AG04449 (cell line): ENCODE data around the gene PEX19.

Source experiments
- CTCF ChIA-PET: fragments of 350-600 bp; formaldehyde crosslinking; extraction: SDS; loops from one replicate; lab custom pipeline; 2021; ENCODE audit warnings: antibody characterized with exemption; lab: Yijun Ruan, JAX
- POLR2A ChIA-PET: fragments of 400-600, 350-600 bp; formaldehyde crosslinking; extraction: SDS; loops from one replicate; lab custom pipeline; 2020; ENCODE audit warnings: antibody characterized with exemption, inconsistent platforms; lab: Yijun Ruan, JAX
- DNase-seq: peaks from one replicate; pipeline ENCODE4 v3.0.0-alpha.2; 2010; ENCODE audit warnings: low read depth, low spot score
- H3K4me3 ChIP-seq: 2 replicates; pipeline ENCODE4 v1.5.1; 2011; ENCODE audit warnings: low read depth, mild to moderate bottlenecking, control low read depth, low read length
- TF ChIP-seq, protein P1 (sequence below): IDR thresholded peaks from one replicate; pipeline ENCODE4 v1.5.1; 2011; ENCODE audit warnings: mild to moderate bottlenecking, moderate library complexity, low read length, control low read depth, inconsistent platforms; ENCODE audit not compliant: insufficient read depth; ENCODE audit errors: missing control alignments

PEX19 gene

DNA sequence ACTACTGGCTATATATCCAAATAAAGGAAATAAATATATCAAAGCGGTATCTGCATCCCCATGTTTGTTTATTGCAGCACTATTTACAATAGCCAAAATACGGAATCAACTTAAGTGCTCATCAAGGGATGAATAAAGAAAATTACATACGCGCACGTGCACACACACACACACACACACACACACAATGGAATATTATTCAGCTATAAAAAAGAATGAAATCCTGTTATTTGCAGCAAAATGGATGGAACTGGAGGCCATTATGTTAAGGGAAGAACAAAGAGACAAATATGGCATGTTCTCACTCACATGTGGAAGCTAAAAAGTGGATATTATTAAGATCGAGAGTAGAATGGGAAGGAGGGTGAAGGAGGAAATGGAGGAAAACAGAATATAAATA lies 37.9 kb upstream of the PEX19 start:
- TF ChIP-seq, protein P1, sequence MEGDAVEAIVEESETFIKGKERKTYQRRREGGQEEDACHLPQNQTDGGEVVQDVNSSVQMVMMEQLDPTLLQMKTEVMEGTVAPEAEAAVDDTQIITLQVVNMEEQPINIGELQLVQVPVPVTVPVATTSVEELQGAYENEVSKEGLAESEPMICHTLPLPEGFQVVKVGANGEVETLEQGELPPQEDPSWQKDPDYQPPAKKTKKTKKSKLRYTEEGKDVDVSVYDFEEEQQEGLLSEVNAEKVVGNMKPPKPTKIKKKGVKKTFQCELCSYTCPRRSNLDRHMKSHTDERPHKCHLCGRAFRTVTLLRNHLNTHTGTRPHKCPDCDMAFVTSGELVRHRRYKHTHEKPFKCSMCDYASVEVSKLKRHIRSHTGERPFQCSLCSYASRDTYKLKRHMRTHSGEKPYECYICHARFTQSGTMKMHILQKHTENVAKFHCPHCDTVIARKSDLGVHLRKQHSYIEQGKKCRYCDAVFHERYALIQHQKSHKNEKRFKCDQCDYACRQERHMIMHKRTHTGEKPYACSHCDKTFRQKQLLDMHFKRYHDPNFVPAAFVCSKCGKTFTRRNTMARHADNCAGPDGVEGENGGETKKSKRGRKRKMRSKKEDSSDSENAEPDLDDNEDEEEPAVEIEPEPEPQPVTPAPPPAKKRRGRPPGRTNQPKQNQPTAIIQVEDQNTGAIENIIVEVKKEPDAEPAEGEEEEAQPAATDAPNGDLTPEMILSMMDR, result no peak
- H3K4me3 ChIP-seq, result no peak overlapping the region
- no peak for DNase-seq
- ChIA-PET POLR2A (no interaction called here), CTCF (interaction anchor here (0.7 to 9.9 kb wide), 2 partner anchors 16 to 32 kb away, joined by 3 to 64 read pairs; no protein-coding TSS in a partner anchor)

DNA sequence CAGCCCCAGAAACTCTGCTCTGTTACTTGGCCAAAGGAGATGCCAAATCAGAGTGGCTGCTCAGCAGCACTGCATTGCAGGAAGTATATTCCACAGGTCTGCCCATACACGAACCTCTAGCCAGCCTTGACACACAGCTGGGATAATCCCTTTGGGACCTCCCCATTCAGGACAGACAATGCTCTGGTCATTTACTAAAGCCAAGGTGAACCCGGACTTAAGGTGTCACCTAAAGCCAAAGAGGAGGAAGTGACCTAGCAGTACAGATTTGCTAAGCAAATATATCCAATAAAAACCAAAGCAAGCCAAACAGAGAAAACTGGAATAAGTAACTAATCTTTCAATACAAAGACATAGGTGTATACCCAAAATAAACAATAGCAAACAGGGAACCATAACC lies 30.4 kb upstream of the PEX19 start:
- CTCF ChIA-PET, result interaction anchor here (1.2 to 1.9 kb wide), 4 partner anchors 22 to 31 kb away, joined by 3 to 15 read pairs (median 3); partner anchors contain the start of gene PEX19
- TF ChIP-seq, protein P1, result no peak
- DNase-seq, result no peak
- POLR2A ChIA-PET, result interaction anchor here (0.6 kb wide), 1 partner anchor 15 kb away, joined by 4 read pairs; no protein-coding TSS in a partner anchor
- H3K4me3 ChIP-seq, result no peak overlapping the region

DNA sequence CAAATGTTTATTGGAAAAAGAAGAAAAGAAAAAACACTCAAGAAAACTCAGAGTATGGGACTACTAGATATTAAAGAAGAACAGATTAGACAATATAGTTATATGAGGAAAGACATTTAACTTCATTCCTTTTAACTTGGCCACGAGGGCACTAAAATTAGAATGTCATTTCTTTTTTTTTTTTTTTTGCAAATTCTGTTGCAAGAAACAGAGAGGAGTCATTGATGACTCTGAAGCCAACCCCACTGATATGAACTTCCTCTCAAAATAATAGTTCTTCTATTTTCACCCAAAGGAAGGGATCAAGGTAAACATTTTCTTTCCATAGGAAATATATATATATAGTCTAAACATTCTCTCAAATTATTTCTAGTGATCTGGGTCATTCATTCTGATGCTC lies 24.6 kb upstream of the PEX19 start:
- no peak for DNase-seq
- no peak overlapping the region for H3K4me3 ChIP-seq
- CTCF ChIA-PET, result interaction anchor here (1.2 to 14.0 kb wide), 3 partner anchors 18 to 67 kb away, joined by 3 to 170 read pairs (median 4); no protein-coding TSS in a partner anchor
- POLR2A ChIA-PET, result no interaction called here
- TF ChIP-seq, protein P1, result no peak

DNA sequence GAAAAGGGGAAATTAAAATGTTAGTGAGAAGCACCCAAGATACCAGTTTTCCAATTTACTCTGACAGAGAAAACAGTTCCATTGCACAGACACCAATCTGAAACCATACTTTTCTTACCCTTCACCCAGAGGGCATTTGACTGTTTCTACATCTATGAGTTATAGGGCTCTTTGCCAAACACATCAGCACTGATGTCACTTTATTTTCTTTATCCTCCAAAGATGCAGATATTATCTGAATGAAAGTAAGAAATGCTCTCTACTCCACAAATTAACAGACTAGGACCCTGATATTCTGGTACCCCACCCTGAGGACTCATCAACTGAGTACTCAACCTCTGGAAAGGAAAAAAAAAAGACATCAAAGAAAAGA lies 24.2 kb upstream of the PEX19 start:
- TF ChIP-seq, protein P1, result no peak
- POLR2A ChIA-PET, result no interaction called here
- no peak for DNase-seq
- no peak overlapping the region for H3K4me3 ChIP-seq
- CTCF ChIA-PET, result interaction anchor here (1.2 to 14.0 kb wide), 4 partner anchors 12 to 67 kb away, joined by 3 to 170 read pairs (median 4); no protein-coding TSS in a partner anchor

DNA sequence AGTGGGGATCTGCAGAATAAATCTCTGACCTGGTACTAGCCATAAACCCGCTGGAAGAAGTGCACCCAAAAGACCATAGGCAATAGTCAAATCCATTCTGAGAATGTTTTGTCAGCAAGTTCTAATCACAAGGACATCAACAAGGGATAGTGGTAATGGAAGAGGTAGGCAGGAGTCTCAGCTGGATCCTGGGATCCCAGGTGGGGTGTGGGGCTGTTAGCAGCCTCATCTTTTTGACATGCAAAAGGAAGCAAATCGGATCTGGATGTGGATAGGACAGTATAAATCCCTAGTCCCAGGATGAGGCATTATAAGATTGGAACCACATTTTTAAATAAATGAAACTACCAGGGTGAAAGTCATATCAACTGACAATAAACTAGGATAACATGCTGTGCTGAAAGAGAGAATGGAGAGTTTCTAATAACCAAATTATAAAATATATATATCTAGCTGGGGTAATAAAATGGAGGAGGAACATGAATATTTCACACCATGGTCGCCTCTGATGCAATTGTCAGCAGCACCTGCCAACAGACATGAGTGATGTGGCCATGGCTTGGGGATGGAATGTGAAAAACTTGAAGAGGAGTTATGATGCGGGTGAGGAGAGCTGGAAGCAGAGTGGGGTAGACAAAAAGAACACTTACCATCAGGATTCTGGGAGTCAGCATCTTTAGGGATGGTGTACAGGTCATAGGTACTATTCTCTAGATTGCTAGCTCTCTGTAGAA lies 23.7 kb upstream of the PEX19 start:
- CTCF ChIA-PET, result interaction anchor here (0.9 to 14.0 kb wide), 5 partner anchors 11 to 68 kb away, joined by 3 to 170 read pairs (median 4); no protein-coding TSS in a partner anchor
- no peak overlapping the region for H3K4me3 ChIP-seq
- POLR2A ChIA-PET, result interaction anchor here (0.8 kb wide), 1 partner anchor 20 kb away, joined by 3 read pairs; no protein-coding TSS in a partner anchor
- TF ChIP-seq, protein P1, result no peak
- no peak for DNase-seq

DNA sequence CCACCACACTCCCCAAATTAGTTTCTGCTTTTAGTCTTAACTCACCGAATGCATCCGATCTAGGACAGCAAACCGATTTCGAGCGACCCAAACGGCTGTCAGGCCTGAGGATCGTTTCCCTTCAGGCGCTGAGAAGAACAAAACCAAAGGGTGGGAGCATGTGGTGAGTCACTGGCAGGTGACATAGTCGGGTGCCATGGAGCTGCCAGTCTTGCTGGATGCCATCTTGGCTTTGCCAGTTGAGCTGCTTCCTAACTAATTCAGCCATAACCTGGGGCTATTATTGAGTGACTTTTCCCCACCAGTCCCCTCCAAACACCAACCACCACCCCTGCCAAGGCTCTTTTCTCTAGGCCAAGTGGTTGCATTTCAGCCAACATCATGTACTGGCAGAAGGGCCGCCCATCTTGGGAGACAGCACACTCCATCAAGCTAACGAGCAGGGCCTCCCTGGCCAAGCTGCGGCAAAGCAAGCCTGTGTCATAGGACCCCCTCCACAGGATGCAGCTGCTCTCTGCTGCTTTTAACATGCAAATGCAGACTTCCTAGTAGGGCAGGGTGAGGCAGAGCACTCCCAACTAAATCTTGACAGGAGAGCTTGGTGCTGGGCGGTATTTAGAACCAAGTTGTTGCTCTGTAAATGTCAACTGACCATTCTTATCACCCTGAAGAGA lies 22.3 kb upstream of the PEX19 start:
- no peak for DNase-seq
- ChIA-PET CTCF (interaction anchor here (0.9 to 14.0 kb wide), 4 partner anchors 16 to 114 kb away, joined by 3 to 170 read pairs (median 4); no protein-coding TSS in a partner anchor), POLR2A (no interaction called here)
- TF ChIP-seq, protein P1, result no peak
- H3K4me3 ChIP-seq, result no peak overlapping the region
